SU-DHL-6 (cell line): ENCODE measurements around the gene IRX5.

Experiments used
- CTCF ChIP-seq: fragments of 200-600 bp; sonication (generic); IDR thresholded peaks from one replicate; pipeline ENCODE4 v1.5.1; 2017; ENCODE audit warnings: antibody characterized with exemption, mild to moderate bottlenecking, low read length, moderate library complexity; ENCODE audit not compliant: insufficient read depth, poor library complexity, severe bottlenecking
- EZH2phosphoT487 ChIP-seq: fragments of 200-600 bp; sonication (generic), shearing (Covaris generic); conservative IDR thresholded peaks from 2 replicates; pipeline ENCODE4 v1.6.1; 2018; ENCODE audit warnings: mild to moderate bottlenecking, antibody characterized with exemption, low read length, moderate library complexity, mixed read lengths

DNA sequence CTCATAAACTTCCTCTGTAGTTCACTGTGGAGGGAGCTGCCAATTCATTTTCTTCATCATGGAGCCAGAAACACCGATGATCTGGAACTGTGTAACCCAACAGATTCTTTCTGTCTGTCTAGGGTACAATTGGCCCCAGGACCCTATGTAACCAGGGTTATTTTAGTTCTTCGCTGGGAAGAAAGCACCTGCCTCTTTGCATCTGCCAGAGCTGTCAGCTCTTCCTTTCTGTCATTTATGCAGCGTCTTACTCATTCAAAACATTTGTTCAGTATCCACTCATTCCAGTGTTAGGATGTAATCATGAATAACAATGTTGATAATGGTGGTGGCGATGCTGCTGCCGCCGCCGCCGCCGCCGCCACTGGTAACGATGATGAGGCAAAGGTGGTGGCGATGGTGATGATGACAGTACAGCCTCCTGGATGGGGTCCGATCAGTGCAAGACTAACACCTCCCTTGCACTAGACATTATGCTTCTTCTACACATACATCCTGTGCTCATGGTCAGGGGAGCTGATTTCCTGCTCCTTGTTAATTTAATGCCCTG lies 46.1 kb downstream of the IRX5 start:
- no peak for TF ChIP-seq CTCF
- TF ChIP-seq EZH2phosphoT487, result no peak
